Measurements from ENCODE around the gene PLCB1. TPM values are rescaled to one million over a fixed set of nuclear protein-coding genes. Genes with fewer than 3 reads are reported as not detected.

The PLCB1 gene
- total RNA-seq, 2 experiments from 2014 or later, result 3.1 to 3.6 TPM

DNA sequence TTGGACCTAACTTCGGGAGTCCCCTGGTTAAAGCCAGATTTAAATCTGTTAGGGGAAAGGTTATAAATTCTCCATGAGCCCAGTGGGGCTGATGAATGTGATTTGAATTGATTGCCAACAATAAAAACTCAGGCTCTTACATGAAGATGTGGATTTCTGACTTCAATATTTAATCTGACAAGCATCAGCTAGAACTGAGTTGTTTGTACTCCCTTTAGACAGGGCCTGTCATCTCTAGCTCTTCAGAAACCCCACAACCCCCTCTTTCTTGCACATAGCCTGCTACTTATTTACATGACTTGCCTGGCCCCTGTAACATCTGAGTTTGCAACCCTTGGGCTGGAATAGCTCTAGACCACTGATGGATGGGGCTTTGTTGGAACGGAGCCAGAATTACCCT, 745.2 kb downstream of the PLCB1 start:
- no peak for DNase-seq
- no peaks in the 10 kb centered on the region for H3K9me3 Mint-ChIP-seq
- no peaks in the 10 kb centered on the region for H3K27me3 Mint-ChIP-seq
- POLR2A ChIA-PET, result no interaction called here
- CTCF ChIA-PET, result interaction anchor here (1.2 kb wide), 1 partner anchor 24 kb away, joined by 4 read pairs; no protein-coding TSS in a partner anchor
- no peaks in the 10 kb centered on the region for H3K36me3 Mint-ChIP-seq (ENCODE audit: low read depth)
- no peak for ATAC-seq
- no peak overlapping the region for H3K4me3 Mint-ChIP-seq
- TF ChIP-seq CTCF (IDR thresholded peaks at IDR 0.05), result no peak
- intact Hi-C loops (cut with micrococcal nuclease), result no loop called here
- H3K27ac Mint-ChIP-seq, result no peak overlapping the region
- H3K4me1 Mint-ChIP-seq (ENCODE audit: low read depth), result no peaks in the 10 kb centered on the region

DNA sequence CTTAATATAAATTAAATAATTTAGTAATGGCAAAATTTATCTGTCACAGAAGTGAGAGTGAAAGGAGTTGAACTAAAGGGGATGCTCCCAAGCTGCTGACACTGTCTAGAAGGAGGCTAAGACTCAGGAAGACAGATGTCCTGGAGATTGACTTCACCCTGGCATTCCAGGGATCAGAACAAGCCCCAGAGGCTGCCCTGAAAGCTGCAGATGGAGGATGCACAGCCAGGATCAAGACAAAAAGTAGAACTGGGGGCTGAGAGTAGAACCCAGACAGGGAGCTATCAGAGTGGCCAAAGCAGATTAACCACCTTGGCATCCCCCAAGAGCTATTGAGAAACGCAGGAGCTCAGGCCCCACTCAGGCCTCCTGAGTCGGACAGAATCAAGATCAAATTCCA, 747.6 kb downstream of the PLCB1 start:
- no peaks in the 10 kb centered on the region for H3K9me3 Mint-ChIP-seq
- no peaks in the 10 kb centered on the region for H3K27me3 Mint-ChIP-seq
- no peak overlapping the region for H3K4me3 Mint-ChIP-seq
- H3K4me1 Mint-ChIP-seq (ENCODE audit: low read depth), result no peaks in the 10 kb centered on the region
- ChIA-PET CTCF (interaction anchor here (0.6 to 1.9 kb wide), 2 partner anchors 26 to 337 kb away, joined by 3 to 6 read pairs; no protein-coding TSS in a partner anchor), POLR2A (no interaction called here)
- no peaks in the 10 kb centered on the region for H3K36me3 Mint-ChIP-seq (ENCODE audit: low read depth)
- intact Hi-C loops (cut with micrococcal nuclease), result no loop called here
- no peak for ATAC-seq
- TF ChIP-seq CTCF (IDR thresholded peaks at IDR 0.05), result no peak
- H3K27ac Mint-ChIP-seq, result no peak overlapping the region
- DNase-seq, result no peak

DNA sequence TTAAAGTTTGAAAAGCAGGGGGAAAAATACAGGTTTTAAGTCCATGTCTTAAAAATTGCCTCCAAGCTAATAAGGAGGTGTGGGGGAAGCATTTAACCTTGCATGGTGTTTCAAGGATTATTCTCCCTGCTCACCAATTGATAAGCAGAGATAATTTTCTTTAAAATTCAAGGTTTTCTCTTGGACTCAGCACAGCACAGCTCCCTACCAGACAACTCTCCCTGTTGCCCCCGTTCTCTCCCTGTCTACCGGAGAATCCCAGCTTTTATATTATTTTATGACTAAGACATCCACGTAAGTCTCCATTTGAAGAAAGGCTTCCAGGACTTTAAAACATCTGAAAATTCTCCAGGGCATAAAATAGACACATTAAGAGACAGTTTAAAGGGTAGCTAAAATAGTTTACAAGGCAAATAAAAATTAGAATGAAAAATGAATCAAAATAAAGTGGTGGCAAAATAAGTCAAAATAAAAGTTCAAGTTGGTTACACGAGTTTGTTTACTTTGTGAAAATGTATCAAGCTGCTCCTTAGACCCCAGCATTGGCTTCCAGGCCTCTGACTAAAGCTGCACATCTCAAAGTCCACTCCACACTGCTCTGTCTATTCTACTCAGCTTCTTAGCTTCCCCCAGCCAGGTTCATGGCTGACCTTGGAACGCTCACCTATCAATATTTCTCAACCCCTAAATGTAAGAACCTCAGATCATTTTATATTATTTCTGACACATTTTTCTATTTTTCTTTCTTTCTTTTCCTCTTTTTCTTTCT, 748.2 kb downstream of the PLCB1 start:
- ChIA-PET CTCF (interaction anchor here (1.9 kb wide), 1 partner anchor 26 kb away, joined by 6 read pairs; no protein-coding TSS in a partner anchor), POLR2A (no interaction called here)
- H3K4me1 Mint-ChIP-seq (ENCODE audit: low read depth), result no peaks in the 10 kb centered on the region
- TF ChIP-seq CTCF (IDR thresholded peaks at IDR 0.05), result no peak
- no peak overlapping the region for H3K4me3 Mint-ChIP-seq
- H3K27me3 Mint-ChIP-seq, result no peaks in the 10 kb centered on the region
- DNase-seq (no peak), ATAC-seq (no peak)
- H3K9me3 Mint-ChIP-seq, result peaks cover 3% of the 10 kb centered on the region
- H3K27ac Mint-ChIP-seq, result no peak overlapping the region
- intact Hi-C loops (cut with micrococcal nuclease), result no loop called here
- no peaks in the 10 kb centered on the region for H3K36me3 Mint-ChIP-seq (ENCODE audit: low read depth)

DNA sequence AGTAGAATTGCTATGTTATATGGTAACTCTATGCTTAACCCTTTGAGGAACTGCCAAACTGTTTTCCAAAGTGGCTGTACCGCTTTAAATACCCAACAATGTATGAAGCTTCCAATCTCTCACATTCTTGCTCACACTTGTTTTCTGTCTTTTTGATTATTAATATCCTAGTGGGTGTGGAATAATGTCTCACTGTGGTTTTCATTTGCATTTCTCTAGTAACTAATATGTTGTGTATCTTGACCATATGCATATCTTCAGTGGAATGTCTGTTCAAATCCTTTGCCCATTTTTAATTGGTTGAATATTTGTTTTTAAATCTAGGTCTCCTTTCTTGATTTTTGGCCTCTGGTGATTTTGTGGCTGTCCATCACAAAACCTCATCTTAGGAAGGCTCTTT, 759.0 kb downstream of the PLCB1 start:
- no peak for DNase-seq
- ChIA-PET CTCF (interaction anchor here (0.7 kb wide), 1 partner anchor 112 kb away, joined by 3 read pairs; no protein-coding TSS in a partner anchor), POLR2A (no interaction called here)
- no peak for ATAC-seq
- no peak for TF ChIP-seq CTCF (IDR thresholded peaks at IDR 0.05)
- Mint-ChIP-seq H3K4me1 (ENCODE audit: low read depth) (no peaks in the 10 kb centered on the region), H3K36me3 (ENCODE audit: low read depth) (no peaks in the 10 kb centered on the region), H3K27me3 (peaks cover 2% of the 10 kb centered on the region), H3K4me3 (no peak overlapping the region), H3K9me3 (peaks cover 21% of the 10 kb centered on the region), H3K27ac (no peak overlapping the region)
- intact Hi-C loops (cut with micrococcal nuclease), result no loop called here

DNA sequence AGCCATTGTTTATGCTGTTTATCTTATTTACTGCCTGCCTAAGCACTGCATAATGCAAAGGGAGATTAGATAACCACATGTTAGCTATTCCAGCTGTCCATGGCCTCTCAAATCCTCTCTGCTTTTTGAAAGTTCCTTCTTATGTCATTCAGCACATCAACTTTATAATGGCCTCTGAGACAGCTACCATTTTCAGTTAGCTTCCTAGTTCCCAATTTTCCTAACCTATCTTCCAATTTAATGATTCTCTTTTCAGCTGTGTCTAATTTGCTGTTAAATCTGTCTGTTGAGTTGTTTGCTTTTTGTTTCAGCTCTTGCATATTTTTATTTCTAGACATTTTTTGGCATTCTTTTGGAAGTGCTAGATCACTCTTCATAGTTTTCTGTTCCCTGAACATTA, 763.4 kb downstream of the PLCB1 start:
- DNase-seq (no peak), ATAC-seq (no peak)
- POLR2A ChIA-PET, result interaction anchor here (0.9 kb wide), 1 partner anchor 25 kb away, joined by 3 read pairs; no protein-coding TSS in a partner anchor
- H3K27ac Mint-ChIP-seq, result no peak overlapping the region
- no peaks in the 10 kb centered on the region for H3K4me1 Mint-ChIP-seq (ENCODE audit: low read depth)
- intact Hi-C loops (cut with micrococcal nuclease), result no loop called here
- no peaks in the 10 kb centered on the region for H3K36me3 Mint-ChIP-seq (ENCODE audit: low read depth)
- CTCF ChIA-PET, result no interaction called here
- peaks cover 1% of the 10 kb centered on the region for H3K27me3 Mint-ChIP-seq
- no peak overlapping the region for H3K4me3 Mint-ChIP-seq
- TF ChIP-seq CTCF (IDR thresholded peaks at IDR 0.05), result no peak
- peaks cover 21% of the 10 kb centered on the region for H3K9me3 Mint-ChIP-seq
